ENCODE measurements around the gene CACNA2D3. TPM values are rescaled to one million over a fixed set of nuclear protein-coding genes. Genes with fewer than 3 reads are reported as not detected.

The CACNA2D3 gene
- total RNA-seq, 1 donor from 2014 or later = 1.3 TPM

DNA sequence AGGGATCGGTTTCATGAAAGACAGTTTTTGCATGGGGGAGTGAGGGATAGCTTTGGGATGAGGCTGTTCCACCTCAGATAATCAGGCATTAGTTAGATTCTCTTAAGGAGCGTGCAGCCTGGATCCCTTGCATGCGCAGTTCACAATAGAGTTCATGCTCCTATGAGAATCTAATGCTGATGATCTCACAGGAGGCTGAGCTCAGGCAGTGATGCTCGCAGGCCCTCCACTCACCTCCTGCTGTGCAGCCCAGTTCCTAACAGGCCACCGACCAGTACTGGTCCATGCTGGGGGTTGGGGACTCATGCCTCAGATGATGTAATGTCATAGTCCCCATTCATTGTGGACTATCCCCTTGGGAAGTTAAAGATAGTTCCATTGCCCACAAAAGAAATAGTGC, 255.8 kb downstream of the CACNA2D3 start:
- no peak overlapping the region for H3K4me3 ChIP-seq (ENCODE audit: low read depth, low read length)
- no peak for DNase-seq (ENCODE audit: low read depth)
- TF ChIP-seq CTCF (conservative IDR thresholded peaks at IDR 0.05; ENCODE audit: low read depth, low read length) = no peak

DNA sequence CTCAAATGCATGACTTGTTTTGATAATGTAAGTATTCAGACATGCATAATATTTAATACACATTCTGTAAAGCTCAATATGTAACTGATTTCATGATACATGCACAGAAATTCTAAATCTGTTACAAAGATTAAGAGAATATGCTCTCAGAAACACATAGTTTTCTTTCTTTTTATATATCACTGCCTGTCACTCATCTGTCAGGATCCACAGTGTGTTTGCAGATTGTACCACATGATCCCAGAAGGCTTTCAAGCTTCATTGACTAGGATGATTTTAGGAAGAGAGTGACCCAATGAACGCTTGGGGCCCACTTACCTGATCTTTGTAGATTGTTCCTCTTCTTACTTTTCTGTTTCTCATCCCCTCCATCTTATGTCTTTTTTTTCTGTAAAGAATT, 261.9 kb downstream of the CACNA2D3 start:
- TF ChIP-seq CTCF (conservative IDR thresholded peaks at IDR 0.05; ENCODE audit: low read depth, low read length) = no peak
- H3K4me3 ChIP-seq (ENCODE audit: low read depth, low read length) = no peak overlapping the region
- no peak for DNase-seq (ENCODE audit: low read depth)

DNA sequence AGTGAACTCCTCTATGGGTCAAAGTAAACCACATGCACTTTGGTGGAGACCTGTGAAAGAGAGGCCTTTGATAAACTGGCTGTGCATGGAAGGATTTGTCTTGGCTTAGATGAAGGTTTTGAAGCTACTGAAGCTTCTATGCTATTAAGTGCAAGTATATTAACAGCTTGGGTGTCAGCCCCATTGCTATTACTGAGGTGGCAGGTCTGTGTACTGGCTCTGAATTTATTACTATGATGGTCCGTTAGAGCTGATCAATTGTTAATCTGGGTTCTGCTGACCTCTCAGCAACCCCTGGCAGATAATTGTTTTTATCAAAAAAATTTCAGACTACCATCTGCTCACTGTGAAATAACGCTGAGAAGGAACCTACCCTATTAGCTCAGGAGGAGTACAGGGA, 268.2 kb downstream of the CACNA2D3 start:
- no peak for DNase-seq (ENCODE audit: low read depth)
- TF ChIP-seq CTCF (conservative IDR thresholded peaks at IDR 0.05; ENCODE audit: low read depth, low read length) = no peak
- no peak overlapping the region for H3K4me3 ChIP-seq (ENCODE audit: low read depth, low read length)

DNA sequence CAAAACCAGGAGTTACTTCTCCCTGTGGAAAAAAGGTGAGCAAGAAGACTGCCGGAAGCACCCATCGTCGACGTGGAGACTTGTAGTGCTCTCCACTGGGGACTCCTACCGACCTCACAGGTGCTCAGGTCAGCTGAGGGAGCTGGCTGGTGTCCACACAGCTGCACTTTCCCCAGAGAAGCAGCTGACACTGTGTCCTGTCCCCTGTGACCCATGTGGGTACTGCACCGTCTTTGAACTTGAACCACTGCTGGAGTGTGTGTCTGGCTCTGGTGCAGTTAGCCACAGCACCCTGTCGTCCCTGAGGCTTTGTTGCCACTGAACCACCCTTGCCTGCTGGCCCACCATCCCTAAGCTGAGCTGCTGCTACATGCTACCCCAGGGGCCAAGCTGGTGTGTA, 270.8 kb downstream of the CACNA2D3 start:
- no peak overlapping the region for H3K4me3 ChIP-seq (ENCODE audit: low read depth, low read length)
- TF ChIP-seq CTCF (conservative IDR thresholded peaks at IDR 0.05; ENCODE audit: low read depth, low read length) = no peak
- DNase-seq (ENCODE audit: low read depth) = no peak

DNA sequence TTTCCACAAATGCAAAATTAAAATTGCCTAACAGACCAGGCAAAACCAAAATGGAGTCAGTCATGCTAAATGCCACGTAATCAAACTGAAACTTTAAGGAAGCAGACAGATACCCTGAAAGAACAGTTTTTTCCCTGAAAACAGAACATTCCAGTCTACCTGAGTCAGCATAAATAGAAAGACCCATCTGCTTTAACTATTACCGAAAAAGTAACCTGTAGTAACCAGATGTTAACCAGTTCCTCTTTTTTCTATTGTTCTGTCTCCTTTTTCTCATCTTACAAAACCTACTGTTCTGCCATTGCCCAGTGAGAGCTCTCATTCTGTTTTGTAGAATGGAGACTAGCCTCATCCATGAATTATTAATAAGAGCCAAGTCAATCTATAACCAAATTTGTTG, 286.0 kb downstream of the CACNA2D3 start:
- H3K4me3 ChIP-seq (ENCODE audit: low read depth, low read length) = no peak overlapping the region
- DNase-seq (ENCODE audit: low read depth) = no peak
- no peak for TF ChIP-seq CTCF (conservative IDR thresholded peaks at IDR 0.05; ENCODE audit: low read depth, low read length)

DNA sequence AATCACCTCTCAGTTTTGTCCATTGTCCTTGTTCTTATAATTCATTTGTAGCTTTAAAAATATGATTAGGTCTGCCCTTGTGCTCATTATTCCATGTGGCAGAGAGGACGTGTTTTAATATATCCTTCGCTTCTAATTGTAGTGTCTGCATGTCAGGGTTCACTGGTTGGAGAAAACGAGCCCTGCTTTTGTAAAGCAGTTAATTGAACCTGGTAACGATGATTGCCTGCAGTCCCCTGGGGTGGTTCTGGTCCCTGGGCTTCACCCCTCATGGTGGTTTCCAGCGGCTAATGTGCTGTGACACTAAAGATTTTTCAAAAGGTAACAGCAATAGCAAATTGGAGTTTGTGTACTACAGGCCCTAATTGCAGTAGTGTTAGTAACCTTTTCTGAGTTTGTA, 299.6 kb downstream of the CACNA2D3 start:
- no peak for TF ChIP-seq CTCF (conservative IDR thresholded peaks at IDR 0.05; ENCODE audit: low read depth, low read length)
- DNase-seq (ENCODE audit: low read depth) = no peak
- H3K4me3 ChIP-seq (ENCODE audit: low read depth, low read length) = no peak overlapping the region

- DNase-seq (ENCODE audit: low read depth) = no peak
- H3K4me3 ChIP-seq (ENCODE audit: low read depth, low read length) = no peak overlapping the region
- TF ChIP-seq CTCF (conservative IDR thresholded peaks at IDR 0.05; ENCODE audit: low read depth, low read length) = no peak
Measured at GRCh38 chr3:54424292-54424691, 301.9 kb downstream of the CACNA2D3 start.

Data from epithelial cell of proximal tubule (primary cell).